NCI-H69 (cell line): Measurements from ENCODE around the gene LRIG2.
"Not testable (repeated sequence)": the region's sequence is repeated elsewhere in the genome, so short reads cannot be mapped to it uniquely, and the experiment has no call there.

Source experiments
- DNase-seq: peaks from one replicate; lab custom pipeline; 2025; lab: John Stamatoyannopoulos, UW

LRIG2 gene, protein sequence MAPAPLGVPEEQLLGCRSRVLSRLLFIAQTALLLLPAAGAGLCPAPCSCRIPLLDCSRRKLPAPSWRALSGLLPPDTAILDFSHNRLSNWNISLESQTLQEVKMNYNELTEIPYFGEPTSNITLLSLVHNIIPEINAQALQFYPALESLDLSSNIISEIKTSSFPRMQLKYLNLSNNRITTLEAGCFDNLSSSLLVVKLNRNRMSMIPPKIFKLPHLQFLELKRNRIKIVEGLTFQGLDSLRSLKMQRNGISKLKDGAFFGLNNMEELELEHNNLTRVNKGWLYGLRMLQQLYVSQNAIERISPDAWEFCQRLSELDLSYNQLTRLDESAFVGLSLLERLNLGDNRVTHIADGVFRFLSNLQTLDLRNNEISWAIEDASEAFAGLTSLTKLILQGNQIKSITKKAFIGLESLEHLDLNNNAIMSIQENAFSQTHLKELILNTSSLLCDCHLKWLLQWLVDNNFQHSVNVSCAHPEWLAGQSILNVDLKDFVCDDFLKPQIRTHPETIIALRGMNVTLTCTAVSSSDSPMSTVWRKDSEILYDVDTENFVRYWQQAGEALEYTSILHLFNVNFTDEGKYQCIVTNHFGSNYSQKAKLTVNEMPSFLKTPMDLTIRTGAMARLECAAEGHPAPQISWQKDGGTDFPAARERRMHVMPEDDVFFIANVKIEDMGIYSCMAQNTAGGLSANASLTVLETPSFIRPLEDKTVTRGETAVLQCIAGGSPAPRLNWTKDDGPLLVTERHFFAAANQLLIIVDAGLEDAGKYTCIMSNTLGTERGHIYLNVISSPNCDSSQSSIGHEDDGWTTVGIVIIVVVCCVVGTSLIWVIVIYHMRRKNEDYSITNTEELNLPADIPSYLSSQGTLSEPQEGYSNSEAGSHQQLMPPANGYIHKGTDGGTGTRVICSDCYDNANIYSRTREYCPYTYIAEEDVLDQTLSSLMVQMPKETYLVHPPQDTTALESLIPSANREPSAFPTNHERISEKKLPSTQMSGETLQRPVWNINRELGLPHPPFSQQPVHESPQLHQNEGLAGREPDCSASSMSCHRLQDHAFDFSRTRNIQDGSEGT

DNA sequence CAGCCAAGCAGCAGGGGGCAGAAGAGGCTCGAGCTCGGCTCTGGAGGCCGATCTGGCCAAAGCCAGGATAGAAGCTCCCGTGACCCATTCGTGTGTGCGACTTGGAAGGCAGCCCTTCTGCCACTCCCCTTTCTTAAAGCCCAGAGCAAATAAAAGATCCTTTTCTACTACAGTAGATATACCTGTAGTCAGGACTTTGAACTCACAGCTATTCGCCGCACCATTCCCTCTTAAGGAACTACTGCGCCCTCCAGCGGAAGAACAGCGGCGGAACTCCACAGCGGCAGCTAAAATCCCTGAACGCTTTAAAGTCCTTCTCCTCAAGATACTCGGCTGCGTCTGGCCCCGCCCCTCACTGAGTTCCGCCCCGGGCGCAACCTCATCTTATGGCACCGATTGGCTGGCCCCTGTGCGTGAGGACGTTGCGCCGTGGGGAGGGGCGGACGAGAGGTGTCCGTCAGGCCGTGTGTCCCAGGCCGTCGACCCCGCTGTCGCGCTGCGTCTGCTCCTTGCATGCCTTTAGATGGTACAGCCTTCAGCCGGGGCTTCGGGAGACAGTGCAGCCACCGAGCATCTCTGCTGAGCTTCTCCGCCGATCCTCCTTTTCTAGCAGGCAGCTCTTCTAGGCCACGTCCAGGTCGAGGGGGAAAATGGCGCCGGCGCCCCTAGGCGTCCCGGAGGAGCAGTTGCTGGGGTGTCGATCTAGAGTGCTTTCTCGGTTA, at the start of gene LRIG2:
TSS of gene LRIG2 (plus strand) at position 442 of the 722 bp plus-strand sequence. CDS start at position 651, 209 bp downstream.
- peak; percentile 96 for DNase-seq

DNA sequence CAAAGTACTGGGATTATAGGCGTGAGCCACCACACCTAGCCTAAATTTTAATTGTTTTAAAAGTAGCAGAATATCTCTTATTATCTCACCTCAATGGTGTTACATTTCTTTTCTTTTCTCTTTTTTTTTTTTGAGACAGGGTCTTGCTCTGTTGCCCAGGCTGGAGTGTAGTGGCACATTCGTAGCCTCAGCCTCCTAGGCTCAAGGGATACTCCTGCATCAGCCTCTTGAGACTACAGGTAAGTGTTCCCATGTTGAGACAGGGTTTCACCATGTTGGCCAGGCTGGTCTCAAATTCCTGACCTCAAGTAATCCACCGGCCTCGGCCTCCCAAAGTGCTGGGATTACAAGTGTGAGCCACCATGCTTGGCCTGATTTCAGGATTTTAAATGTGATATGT, 49.7 kb upstream of the LRIG2 start:
- not testable (repeated sequence) for DNase-seq

DNA sequence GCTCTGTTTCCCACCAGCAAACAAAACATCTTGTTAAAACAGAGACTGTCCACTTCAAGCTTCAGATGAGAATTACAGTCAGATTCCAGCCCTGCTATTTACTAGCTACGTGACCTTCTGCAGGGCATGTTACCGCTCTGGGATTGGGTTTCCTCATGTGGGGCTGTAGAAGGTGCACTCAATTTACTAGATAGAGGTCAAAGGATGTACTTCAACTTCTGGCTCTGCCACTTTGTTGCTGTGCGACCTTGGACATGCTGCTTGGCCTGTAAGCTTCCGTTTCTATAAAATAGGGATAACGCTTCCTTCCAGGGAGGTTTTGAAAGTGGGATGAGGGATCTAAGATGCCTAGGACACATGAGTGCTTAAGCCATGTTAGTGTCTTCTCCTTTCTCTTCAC, 46.0 kb upstream of the LRIG2 start:
- DNase-seq = no peak

DNA sequence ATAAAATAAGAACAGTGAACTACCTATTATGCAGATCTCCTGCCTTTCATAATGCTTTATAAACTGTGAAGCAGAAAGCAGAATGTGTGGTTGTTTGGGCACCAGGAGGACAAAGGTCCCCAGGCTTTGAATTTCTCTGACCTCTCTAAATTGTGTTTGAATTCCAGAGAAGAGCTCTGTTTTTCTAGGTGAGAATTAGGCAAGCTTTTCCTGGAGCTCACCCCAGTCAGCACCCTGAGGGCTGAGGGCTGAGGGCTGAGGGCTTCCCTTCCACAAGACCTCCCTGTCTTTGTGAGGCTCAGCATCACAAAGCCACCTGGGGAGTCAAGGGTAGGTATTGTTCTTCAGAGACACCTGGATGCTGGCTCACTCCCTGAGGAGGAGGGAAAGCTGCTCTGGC, 45.5 kb upstream of the LRIG2 start:
- DNase-seq = peak; percentile 52

DNA sequence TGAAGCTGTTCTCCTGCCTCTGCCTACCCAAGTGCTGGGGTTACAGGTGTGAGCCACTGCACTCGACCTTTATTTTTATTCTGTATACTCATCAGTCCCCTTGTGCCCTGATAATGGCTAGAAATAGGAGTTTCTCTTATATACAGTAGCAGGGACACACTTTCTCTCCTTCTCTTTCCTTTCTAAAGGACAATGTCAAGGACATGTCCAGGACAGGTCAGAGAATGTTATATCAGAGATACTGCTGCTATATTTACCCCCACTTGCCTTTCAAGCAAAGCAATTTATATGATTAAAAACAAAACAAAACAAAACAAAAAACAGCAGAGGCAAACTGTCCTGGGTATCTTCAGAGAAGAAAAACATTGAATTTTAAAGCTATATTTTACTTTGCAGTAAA, 43.2 kb upstream of the LRIG2 start:
- DNase-seq = no peak

DNA sequence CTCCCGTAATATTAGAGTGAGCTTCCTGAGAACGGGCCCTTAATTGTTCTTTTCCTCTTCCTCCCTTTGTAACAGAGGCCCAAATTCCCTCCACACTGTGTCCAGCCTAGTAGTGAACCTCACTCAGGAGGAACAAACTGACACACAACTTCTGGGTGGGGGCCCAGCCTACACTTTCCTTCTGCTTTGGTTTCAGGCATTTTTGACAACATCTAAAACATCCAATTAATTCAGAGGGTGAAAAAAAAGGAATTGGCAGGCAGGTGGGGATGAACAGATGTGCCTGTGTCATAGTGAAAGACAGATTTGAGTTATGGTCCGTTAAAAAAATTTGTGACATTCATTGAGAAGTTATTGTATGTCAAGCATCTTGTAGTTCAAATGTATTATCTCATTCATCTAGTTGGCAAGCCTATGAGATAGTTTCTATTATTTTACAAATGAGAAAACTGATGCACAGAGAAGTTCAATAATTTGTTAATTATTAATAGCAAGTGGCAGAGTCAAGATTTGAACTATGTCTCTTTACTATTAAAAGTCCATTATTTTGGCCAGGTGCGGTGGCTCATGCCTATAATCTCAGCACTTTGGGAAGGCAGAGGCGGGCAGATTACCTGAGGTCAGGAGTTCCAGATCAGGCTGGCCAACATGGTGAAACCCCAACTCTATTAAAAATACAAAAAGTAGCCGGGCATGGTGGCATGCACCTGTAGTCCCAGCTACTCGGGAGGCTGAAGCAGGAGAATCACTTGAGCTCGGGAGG, 41.6 kb upstream of the LRIG2 start:
- DNase-seq = no peak

DNA sequence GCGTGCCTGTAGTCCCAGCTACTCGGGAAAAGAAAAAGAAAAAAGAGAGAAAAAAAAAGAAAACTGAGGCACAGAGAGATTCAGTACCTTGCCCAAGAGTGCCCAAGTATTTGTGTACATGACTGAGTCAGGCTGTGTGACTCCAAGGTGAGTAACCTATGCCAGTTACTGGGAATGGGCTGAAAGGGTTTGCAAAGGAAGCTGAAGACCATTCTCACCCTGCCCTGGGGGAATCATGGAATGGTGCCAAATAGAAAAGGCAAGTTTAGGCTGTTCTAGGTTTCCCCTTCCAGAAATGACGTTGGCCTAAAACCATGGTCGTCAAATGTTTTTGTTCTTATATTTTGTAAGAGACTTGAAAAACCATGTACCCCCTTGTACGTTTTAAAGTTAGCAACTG, 37.9 kb upstream of the LRIG2 start:
- no peak for DNase-seq

DNA sequence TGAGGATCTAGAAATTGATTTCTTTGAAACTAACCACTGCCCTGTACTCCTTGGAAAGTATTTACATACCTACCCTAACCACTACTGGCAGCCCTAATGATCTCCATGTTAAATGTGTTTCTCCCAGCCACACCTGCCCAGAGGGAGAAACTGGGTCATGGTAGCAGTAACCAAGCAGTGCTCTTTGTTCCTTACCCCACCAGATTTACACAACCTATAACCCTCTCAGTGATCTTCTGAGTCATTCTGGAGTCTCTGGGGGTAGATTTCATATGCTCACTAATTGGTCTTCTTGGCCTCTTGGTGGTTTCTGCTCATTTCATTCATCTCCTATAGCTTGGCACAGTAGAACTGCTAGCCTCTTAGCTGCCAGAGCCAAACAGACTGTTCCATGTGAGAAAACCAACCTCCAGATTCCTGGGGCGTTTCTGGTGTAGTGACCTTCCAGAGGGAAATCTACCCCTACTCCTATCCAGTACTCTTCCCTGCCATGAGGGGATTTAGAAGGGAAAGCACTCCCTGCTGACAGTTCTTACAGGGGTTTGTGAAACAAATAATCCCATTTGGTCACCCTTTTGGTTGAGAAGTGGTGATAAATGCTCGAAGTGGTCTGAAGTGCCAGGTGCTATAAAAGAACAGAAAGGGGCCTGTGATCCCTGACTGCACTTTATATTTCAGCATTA, 36.2 kb upstream of the LRIG2 start:
- no peak for DNase-seq

DNA sequence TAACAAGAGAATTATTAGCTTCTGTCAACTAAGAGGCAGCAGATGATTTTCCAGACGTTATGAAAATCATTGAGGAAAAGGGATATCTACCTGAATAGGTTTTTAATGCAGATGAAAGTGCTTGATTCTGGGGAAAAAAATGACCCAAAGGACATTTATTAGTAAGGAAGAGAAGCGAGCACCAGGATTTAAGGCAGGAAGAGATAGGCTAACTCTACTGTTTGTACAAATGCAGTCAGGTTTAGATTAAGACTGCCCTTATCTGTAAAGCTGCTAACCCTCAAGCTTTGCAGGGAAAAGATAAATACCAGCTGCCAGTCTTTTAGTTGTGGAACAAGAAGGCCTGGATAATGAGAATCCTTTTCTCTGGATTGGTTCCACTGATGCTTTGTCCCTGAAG, 33.0 kb upstream of the LRIG2 start:
- DNase-seq = no peak

DNA sequence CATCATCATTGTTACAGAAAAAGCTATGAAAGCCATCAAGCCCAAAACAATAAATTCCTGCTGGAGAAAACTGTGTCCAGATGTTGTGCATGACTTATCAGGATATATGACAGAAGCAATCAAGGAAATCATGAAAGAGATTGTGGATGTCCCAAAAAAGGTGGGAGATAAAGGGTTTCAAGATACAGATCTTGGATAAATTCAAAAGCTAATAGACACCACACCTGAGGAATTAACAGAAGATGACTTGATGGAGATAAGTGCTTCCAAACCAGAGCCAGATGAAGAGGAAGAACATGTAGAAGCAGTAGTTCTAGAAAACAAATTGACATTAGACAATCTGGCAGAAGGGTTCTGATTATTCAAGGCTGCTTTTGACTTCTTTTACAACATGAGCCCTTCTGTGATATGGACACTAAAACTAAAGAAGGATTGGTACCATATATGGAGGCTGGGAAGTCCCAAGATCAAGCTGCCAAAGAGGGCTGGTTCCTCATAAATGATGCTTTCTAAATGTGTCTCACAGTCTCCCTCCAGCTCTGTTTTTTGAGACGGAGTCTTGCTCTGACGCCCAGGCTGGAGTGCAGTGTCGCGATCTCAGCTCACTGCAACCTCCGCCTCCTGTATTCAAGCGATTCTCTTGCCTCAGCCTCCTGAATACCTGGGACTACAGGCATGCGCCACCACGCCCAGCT, 32.1 kb upstream of the LRIG2 start:
- DNase-seq = no peak

DNA sequence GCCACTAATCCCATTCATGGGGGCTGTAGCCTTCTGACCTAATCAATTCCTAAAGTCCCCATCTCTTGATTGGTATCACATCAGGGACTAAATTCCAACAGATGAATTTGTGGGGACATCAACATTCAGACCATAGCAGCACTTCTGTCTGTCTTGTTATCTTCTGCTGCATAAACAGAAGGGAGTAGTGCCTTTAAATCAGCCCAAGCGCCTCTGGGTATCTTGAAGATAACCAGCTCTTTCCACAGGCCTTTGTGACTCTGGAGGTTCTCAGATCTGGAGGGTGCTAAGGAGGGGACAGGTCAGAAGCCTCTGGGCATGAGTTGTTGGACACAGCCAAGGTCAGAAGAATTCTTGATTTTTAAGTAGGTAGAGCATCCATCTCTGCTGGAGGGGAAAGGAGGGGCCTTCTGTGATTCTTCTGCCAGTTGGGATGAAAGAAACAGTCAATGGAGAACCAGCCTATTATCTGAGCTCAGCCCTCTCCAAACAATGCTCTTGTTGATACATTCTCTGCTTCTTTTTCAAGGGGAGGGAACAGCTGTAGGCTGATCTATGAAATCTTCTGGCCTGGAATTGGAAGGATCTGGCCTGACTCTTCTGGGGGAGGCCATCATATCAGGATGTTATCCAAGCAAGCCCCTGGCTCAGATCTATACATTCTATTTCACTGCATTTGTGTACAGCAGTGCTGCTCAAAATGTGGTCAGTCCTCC, 31.3 kb upstream of the LRIG2 start:
- no peak for DNase-seq

DNA sequence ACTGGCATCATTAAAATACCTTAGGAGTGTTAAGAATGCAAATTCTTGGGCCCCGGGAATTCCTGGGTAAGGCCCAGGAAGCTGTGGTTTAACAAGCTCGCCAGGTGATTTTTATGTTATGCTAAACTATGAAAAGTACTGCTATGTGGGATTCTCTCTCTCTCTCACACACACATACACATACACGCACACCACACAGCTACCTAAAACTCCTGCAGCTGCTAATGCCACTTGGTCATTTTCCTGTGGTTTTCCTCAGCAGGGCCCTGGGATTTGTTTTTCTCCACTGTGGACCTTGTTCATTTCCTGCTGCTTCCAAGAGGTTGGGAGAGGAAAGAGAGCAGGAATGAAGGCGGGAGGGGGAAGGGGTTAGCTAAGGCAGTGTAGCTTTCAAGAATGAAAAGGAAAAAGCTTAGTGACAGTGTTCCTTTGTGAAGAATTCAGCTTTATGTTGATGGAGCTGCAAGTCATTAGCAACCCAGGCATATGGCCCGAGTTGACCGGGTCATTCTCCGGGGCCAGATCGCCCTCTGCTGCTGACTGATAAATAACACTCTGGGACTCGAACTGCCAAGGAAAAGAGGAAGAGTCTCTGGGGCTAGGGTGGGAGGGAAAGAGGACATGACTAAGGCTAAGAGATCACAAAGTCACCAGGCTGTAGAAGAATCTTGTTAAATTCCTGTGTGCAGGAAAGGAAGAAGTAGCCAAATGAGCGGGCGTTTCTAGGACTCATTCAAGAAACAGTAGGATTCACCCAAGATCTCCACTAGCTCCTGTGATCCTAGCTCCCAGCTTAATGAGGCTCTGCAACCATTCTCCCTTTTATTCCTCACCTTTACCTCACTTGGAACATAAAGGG, 30.5 kb upstream of the LRIG2 start:
- peak; percentile 67 for DNase-seq

DNA sequence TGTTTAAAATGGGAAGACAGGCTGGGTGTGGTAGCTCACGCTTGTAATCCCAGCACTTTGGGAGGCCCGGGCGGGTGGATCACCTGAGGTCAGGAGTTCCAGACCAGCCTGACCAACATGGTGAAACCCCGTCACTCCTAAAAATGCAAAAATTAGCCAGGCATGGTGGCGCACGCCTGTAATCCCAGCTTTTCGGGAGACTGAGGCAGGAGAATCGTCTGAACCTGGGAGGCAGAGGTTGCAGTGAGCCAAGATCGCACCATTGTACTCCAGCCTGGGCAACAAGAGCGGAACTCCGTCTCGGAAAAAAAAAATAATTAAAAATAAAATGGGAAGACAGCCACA, 29.9 kb upstream of the LRIG2 start:
- DNase-seq = not testable (repeated sequence)

DNA sequence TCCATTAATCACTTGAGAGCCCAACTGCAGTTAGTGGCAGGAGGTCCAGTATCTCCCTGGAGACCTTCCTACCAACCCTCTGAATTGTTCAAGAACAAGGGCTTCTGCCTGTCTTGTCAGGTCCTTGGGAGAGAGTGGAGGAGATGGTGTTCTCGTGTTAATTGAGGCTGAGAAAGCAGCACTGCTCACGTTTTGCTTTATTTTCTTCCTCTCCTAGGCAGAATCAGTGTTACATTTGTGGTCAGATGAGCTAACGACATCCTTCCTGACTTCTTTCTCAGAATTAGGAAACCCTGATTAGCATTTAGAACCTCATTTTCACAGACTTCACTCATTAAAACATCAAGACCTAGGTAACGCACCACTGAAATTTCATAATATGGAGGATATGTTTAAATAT, 26.4 kb upstream of the LRIG2 start:
- peak; percentile 14 for DNase-seq

DNA sequence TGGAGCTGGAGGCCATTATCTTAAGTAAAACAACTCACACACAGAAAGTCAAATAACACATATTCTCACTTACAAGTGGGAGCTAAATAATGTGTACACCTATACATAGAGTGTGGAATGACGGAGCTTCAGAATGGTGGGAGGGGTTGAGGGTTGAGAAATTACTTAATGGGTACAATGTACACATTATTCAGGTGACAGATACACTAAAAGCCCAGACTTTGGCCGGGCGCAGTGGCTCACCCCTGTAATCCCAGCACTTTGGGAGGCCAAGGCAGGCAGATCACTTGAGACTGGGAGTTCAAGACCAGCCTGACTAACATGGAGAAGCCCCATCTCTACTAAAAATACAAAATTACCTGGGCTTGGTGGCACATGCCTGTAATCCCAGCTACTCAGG, 24.9 kb upstream of the LRIG2 start:
- DNase-seq = peak; percentile 82

DNA sequence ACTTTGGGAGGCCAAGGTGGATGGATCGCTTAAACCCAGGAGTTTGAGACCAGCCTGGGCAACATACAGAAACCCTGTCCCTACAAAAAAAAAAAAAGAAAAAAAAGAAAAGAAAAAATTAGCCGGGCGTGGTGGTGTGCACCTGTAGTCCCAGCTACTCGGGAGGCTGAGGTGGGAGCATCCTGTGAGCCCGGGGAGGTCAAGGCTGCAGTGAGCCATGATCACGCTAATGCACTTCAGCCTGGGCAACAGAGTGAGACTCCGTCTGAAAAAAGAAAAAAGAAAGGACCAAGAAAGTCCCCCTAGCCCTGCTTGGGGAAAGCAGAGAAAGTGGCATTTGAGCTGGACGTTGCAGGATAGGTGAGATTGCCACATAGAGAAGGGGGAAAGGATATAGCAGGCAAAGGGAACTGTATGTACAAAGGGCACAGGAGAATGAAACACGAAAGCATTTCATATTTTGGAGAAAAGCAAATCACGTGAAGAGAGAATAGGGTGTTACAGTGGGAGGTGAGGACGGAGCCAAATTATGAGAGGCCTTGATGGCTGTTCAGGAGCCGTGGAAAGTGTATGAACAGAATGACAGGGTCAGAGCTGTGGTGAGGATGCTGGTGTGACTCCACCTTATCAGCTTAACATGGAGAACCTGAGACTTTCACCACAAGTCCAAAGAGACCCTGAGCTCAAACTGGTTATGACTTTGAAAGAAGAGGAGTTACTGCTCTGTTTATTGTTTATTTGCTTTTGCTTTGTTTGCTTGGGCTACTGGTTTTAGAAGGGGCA, 19.5 kb upstream of the LRIG2 start:
- no peak for DNase-seq

DNA sequence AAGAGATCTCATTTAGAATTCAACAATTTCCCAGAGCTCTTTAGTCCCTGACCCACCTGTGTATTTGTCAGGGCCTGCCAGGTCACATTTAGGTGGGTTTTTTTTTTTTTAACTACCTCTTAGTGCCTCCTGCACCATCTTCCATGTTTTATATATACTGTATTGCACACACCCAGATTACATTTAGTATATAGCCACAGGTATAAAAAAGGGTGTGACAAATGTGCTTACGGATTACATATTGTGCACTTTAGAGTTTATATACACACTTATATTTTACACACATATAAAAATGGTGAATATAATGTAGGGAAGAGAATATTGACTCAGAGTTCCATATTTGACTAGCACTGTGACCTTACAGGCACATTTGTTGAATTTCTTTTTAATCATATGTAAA, 17.4 kb upstream of the LRIG2 start:
- DNase-seq = no peak

DNA sequence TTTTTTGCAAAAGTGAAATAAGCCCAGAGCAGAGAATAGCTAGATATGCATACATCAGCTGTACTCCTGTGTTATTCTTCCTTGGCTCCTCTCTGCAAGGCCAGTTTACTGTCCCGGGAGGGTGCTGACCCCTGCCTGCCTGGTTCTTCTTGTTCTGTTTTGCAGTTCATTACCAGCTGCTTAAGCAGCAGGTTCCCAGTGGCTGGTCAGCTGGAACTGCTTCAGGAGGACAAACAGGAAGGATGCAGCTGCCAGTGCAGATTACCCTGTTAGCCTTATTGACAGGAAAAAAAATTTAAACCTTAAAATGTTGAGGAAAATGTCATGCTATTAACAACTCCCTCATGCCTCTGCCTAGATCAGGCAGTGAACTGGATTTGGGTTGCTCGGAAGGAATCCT, 16.0 kb upstream of the LRIG2 start:
- peak; percentile 31 for DNase-seq
